Liver (tissue), 9 donors: ENCODE measurements around the gene SLC27A4. TPM values are rescaled to one million over a fixed set of nuclear protein-coding genes. Genes with fewer than 3 reads are reported as not detected.

Experiments used
- DNase-seq: peaks from one replicate; pipeline ENCODE4 v3.0.0-alpha.2; 2017; ENCODE audit warnings: low spot score
- H3K27ac ChIP-seq, 2 donors: one replicate each; pipeline ENCODE4 v1.7.0; 2013; ENCODE audit warnings: inconsistent platforms in 2 of 2, low read length in 2 of 2, control low read depth in 1 of 2, low read depth in 1 of 2, mild to moderate bottlenecking in 1 of 2
- H3K27me3 ChIP-seq, 4 donors: one replicate each; pipeline versions ENCODE4 v1.6.1 to v1.7.0; 2013; ENCODE audit warnings: low read length in 3 of 4, inconsistent platforms in 1 of 4, mild to moderate bottlenecking in 1 of 4, moderate library complexity in 1 of 4; ENCODE audit not compliant: control insufficient read depth in 4 of 4, insufficient read depth in 4 of 4
- H3K36me3 ChIP-seq, 4 donors: one replicate each; pipeline versions ENCODE4 v1.6.1 to v1.7.0; 2013; ENCODE audit warnings: low read length in 3 of 4, mild to moderate bottlenecking in 3 of 4, low read depth in 1 of 4, moderate library complexity in 1 of 4; ENCODE audit not compliant: control insufficient read depth in 4 of 4, insufficient read depth in 3 of 4
- H3K4me1 ChIP-seq, 4 donors: one replicate each; pipeline versions ENCODE4 v1.6.1 to v1.7.0; 2013; ENCODE audit warnings: low read length in 3 of 4, mild to moderate bottlenecking in 3 of 4, moderate library complexity in 1 of 4; ENCODE audit not compliant: control insufficient read depth in 4 of 4, insufficient read depth in 4 of 4
- H3K4me3 ChIP-seq, 3 donors: one replicate each; pipeline versions ENCODE4 v1.6.1 to v1.7.0; 2013; ENCODE audit warnings: low read length in 3 of 3, control low read depth in 1 of 3, low read depth in 1 of 3, mild to moderate bottlenecking in 1 of 3
- H3K9ac ChIP-seq, 2 donors: one replicate each; pipeline ENCODE4 v1.7.0; 2013; ENCODE audit warnings: low read length in 2 of 2, mild to moderate bottlenecking in 2 of 2, moderate library complexity in 2 of 2, control low read depth in 1 of 2, low read depth in 1 of 2
- H3K9me3 ChIP-seq, 4 donors: one replicate each; pipeline versions ENCODE4 v1.6.1 to v1.7.0; 2013; ENCODE audit warnings: low read length in 3 of 4; ENCODE audit not compliant: control insufficient read depth in 4 of 4
- ATF3 ChIP-seq: IDR thresholded peaks from 2 replicates; pipeline ENCODE4 v1.6.1; 2016; ENCODE audit warnings: antibody characterized with exemption
- CTCF ChIP-seq: fragments of 150-350 bp; IDR thresholded peaks from 2 replicates; pipeline ENCODE4 v1.5.1; 2017; ENCODE audit warnings: improper control_type of control experiment, low read depth, low read length; ENCODE audit not compliant: missing input control
- FOXA1 ChIP-seq: IDR thresholded peaks from 2 replicates; pipeline ENCODE4 v1.6.1; 2016; ENCODE audit warnings: antibody characterized with exemption
- FOXA2 ChIP-seq: IDR thresholded peaks from 2 replicates; pipeline ENCODE4 v1.6.1; 2016; ENCODE audit warnings: antibody characterized with exemption
- GABPA ChIP-seq, 2 donors: IDR thresholded peaks in 1 of 2; conservative IDR thresholded peaks in 1 of 2; 2 replicates each; pipeline ENCODE4 v1.6.1; 2016; ENCODE audit warnings: antibody characterized with exemption in 2 of 2, mild to moderate bottlenecking in 1 of 2, moderate library complexity in 1 of 2
- HNF4G ChIP-seq: IDR thresholded peaks from 2 replicates; pipeline ENCODE4 v1.6.1; 2016; ENCODE audit warnings: antibody characterized with exemption
- JUND ChIP-seq, 2 donors: IDR thresholded peaks; 2 replicates each; pipeline ENCODE4 v1.6.1; 2016; ENCODE audit warnings: antibody characterized with exemption in 2 of 2
- MAX ChIP-seq: IDR thresholded peaks from 2 replicates; pipeline ENCODE4 v1.6.1; 2016; ENCODE audit warnings: antibody characterized with exemption
- NR2F2 ChIP-seq: IDR thresholded peaks from 2 replicates; pipeline ENCODE4 v1.6.1; 2016; ENCODE audit warnings: antibody characterized with exemption
- RAD21 ChIP-seq, 2 donors: IDR thresholded peaks; 2 replicates each; pipeline ENCODE4 v1.6.1; 2016; ENCODE audit warnings: antibody characterized with exemption in 2 of 2, mild to moderate bottlenecking in 2 of 2
- REST ChIP-seq: IDR thresholded peaks from 2 replicates; pipeline ENCODE4 v1.6.1; 2016; ENCODE audit warnings: antibody characterized with exemption, mild to moderate bottlenecking
- RXRA ChIP-seq, 2 donors: IDR thresholded peaks; 2 replicates each; pipeline ENCODE4 v1.6.1; 2017 to 2018; ENCODE audit warnings: antibody characterized with exemption in 2 of 2, mild to moderate bottlenecking in 1 of 2
- SP1 ChIP-seq: IDR thresholded peaks from 2 replicates; pipeline ENCODE4 v1.6.1; 2018; ENCODE audit warnings: antibody characterized with exemption, mild to moderate bottlenecking
- YY1 ChIP-seq: IDR thresholded peaks from 2 replicates; pipeline ENCODE4 v1.6.1; 2016; ENCODE audit warnings: antibody characterized with exemption, mild to moderate bottlenecking
- ZBTB33 ChIP-seq: IDR thresholded peaks from 2 replicates; pipeline ENCODE4 v1.6.1; 2016; ENCODE audit warnings: antibody characterized with exemption
- WGBS: extraction: QIAGEN DNeasy Blood & Tissue Kit; methylation state at CpG from one replicate; pipeline ENCODE4 v1.1.7; 2013; 5-methylcytosine and 5-hydroxymethylcytosine counted together
- polyA plus RNA-seq, 2 donors: library from polyadenylated mRNA; stranded (reverse) in 1 of 2; unstranded in 1 of 2; fragments of 200-250 nt in 1 of 2; fragments of >200 nt in 1 of 2; fragmentation: Nextera tagmentation in 1 of 2; extraction: Ambion mirVana in 1 of 2; gene quantifications; one replicate each; pipeline versions ENCODE4 v1.2.1 to v1.2.3, GENCODE V29; 2013 to 2015
- total RNA-seq, 2 donors: library from RNA; depleted of rRNA; stranded (reverse); fragments of >200 nt; gene quantifications; one replicate each; pipeline ENCODE4 v1.2.3, GENCODE V29; 2014
- donor health status: healthy.
- donor health status: healthy.
- donor health status: healthy.
- donor health status: healthy.
- donor health status: healthy.

Gene SLC27A4
- total and polyA plus RNA-seq, 4 donors: 5.9 to 36.4 (median 14.7) TPM

- 94% methylated on average over 9 of the region's 9 CpGs for WGBS
- no peak overlapping the region for H3K27ac ChIP-seq
- TF ChIP-seq NR2F2: no peak
- TF ChIP-seq MAX: no peak
- H3K9me3 ChIP-seq: no peaks in the 10 kb centered on the region
- no peak for DNase-seq
- no peak overlapping the region for H3K4me3 ChIP-seq
- no peaks in the 10 kb centered on the region for H3K27me3 ChIP-seq
- H3K36me3 ChIP-seq: peaks cover 6 to 44% (median 20%) of the 10 kb centered on the region in 4 donors
- no peaks in the 10 kb centered on the region for H3K4me1 ChIP-seq
- H3K9ac ChIP-seq: no peak overlapping the region
Observed at GRCh38 chr9:128383007-128383753, 42.9 kb downstream of the SLC27A4 start.

- H3K27ac ChIP-seq: no peak overlapping the region
- TF ChIP-seq FOXA1 (no peak), ATF3 (no peak), YY1 (no peak), REST (no peak), JUND (IDR thresholded peaks at IDR 0.05) (no peak), RXRA (IDR thresholded peaks at IDR 0.05) (no peak), HNF4G (no peak), MAX (no peak), GABPA (IDR thresholded peaks at IDR 0.05 in 1 of 2, conservative IDR thresholded peaks at IDR 0.05 in 1 of 2) (no peak), FOXA2 (no peak), RAD21 (IDR thresholded peaks at IDR 0.05) (no peak)
- peaks cover 4 to 50% (median 23%) of the 10 kb centered on the region in 4 donors for H3K36me3 ChIP-seq
- H3K27me3 ChIP-seq: no peaks in the 10 kb centered on the region
- no peak for DNase-seq
- WGBS: 94% methylated on average over 8 of the region's 8 CpGs
- H3K9me3 ChIP-seq: no peaks in the 10 kb centered on the region
- no peaks in the 10 kb centered on the region for H3K4me1 ChIP-seq
- no peak overlapping the region for H3K9ac ChIP-seq
- no peak overlapping the region for H3K4me3 ChIP-seq
Observed at GRCh38 chr9:128383791-128384190, 43.5 kb downstream of the SLC27A4 start.

- Histone ChIP-seq H3K9ac (no peak overlapping the region), H3K4me3 (no peak overlapping the region), H3K27ac (no peak overlapping the region), H3K9me3 (no peaks in the 10 kb centered on the region), H3K27me3 (no peaks in the 10 kb centered on the region), H3K4me1 (no peaks in the 10 kb centered on the region), H3K36me3 (peaks cover 10 to 62% (median 28%) of the 10 kb centered on the region in 4 donors)
- TF ChIP-seq SP1: no peak
- no peak for TF ChIP-seq ZBTB33
- TF ChIP-seq RAD21 (IDR thresholded peaks at IDR 0.05): no peak
- TF ChIP-seq CTCF: no peak
- no peak for TF ChIP-seq GABPA (IDR thresholded peaks at IDR 0.05 in 1 of 2, conservative IDR thresholded peaks at IDR 0.05 in 1 of 2)
- no peak for TF ChIP-seq HNF4G
- TF ChIP-seq ATF3: no peak
- 94% methylated on average over 7 of the region's 7 CpGs for WGBS
- DNase-seq: no peak
Observed at GRCh38 chr9:128384801-128385495, 44.6 kb downstream of the SLC27A4 start.
